Epithelial cell of prostate (primary cell): Measurements from ENCODE around the gene GRM1.
A peak's percentile ranks its signal among the peaks of the same experiment; 100 is the strongest.
"Not testable (repeated sequence)": the region's sequence is repeated elsewhere in the genome, so short reads cannot be mapped to it uniquely, and the experiment has no call there.

Source experiments
- DNase-seq: peaks from one replicate; pipeline ENCODE4 v3.0.0-alpha.2; 2011; ENCODE audit warnings: low read depth, low spot score
- H3K27ac ChIP-seq: fragments of 450-650 bp; 2 replicates; pipeline ENCODE4 v1.5.1; 2017; ENCODE audit warnings: mild to moderate bottlenecking

The GRM1 gene

GRCh38 chr6:146265056-146265455 is 236.2 kb downstream of the GRM1 start:
- DNase-seq, result no peak
- H3K27ac ChIP-seq, result no peak overlapping the region

GRCh38 chr6:146267447-146267846 is 238.6 kb downstream of the GRM1 start:
- DNase-seq, result no peak

GRCh38 chr6:146267946-146268345 is 239.1 kb downstream of the GRM1 start:
- no peak for DNase-seq
- H3K27ac ChIP-seq, result no peak overlapping the region

More at GRCh38 chr6:146267447-146267846, 238.6 kb downstream of the GRM1 start:
- H3K27ac ChIP-seq, result no peak overlapping the region

- no peak overlapping the region for H3K27ac ChIP-seq
- no peak for DNase-seq
Measured at GRCh38 chr6:146269482-146269881, 240.6 kb downstream of the GRM1 start.

GRCh38 chr6:146271163-146271562 is 242.3 kb downstream of the GRM1 start:
- DNase-seq, result not testable (repeated sequence)

GRCh38 chr6:146273490-146273889 is 244.6 kb downstream of the GRM1 start:
- no peak for DNase-seq
- H3K27ac ChIP-seq, result no peak overlapping the region

More at GRCh38 chr6:146271163-146271562, 242.3 kb downstream of the GRM1 start:
- not testable (repeated sequence) for H3K27ac ChIP-seq

- no peak overlapping the region for H3K27ac ChIP-seq
- no peak for DNase-seq
Measured at GRCh38 chr6:146277142-146277541, 248.3 kb downstream of the GRM1 start.

- H3K27ac ChIP-seq, result no peak overlapping the region
- no peak for DNase-seq
Measured at GRCh38 chr6:146281651-146282362, 252.9 kb downstream of the GRM1 start.

GRCh38 chr6:146282837-146283236 is 254.0 kb downstream of the GRM1 start:
- no peak overlapping the region for H3K27ac ChIP-seq
- DNase-seq, result no peak

- no peak for DNase-seq
- no peak overlapping the region for H3K27ac ChIP-seq
Measured at GRCh38 chr6:146284311-146284710, 255.4 kb downstream of the GRM1 start.

- no peak for DNase-seq
- H3K27ac ChIP-seq, result no peak overlapping the region
Measured at GRCh38 chr6:146286961-146287360, 258.1 kb downstream of the GRM1 start.

GRCh38 chr6:146287691-146288369 is 259.0 kb downstream of the GRM1 start:
- no peak for DNase-seq
- no peak overlapping the region for H3K27ac ChIP-seq

GRCh38 chr6:146289816-146290588 is 261.1 kb downstream of the GRM1 start:
- H3K27ac ChIP-seq, result peak overlapping the region; percentile 1
- peak; percentile 20 for DNase-seq

- H3K27ac ChIP-seq, result peak overlapping the region; percentile 1
- no peak for DNase-seq
Measured at GRCh38 chr6:146290589-146290901, 261.7 kb downstream of the GRM1 start.

- no peak overlapping the region for H3K27ac ChIP-seq
- no peak for DNase-seq
Measured at GRCh38 chr6:146292506-146292905, 263.6 kb downstream of the GRM1 start.

GRCh38 chr6:146295695-146296094 is 266.8 kb downstream of the GRM1 start:
- no peak overlapping the region for H3K27ac ChIP-seq
- no peak for DNase-seq

- no peak overlapping the region for H3K27ac ChIP-seq
- DNase-seq, result no peak
Measured at GRCh38 chr6:146297815-146298214, 269.0 kb downstream of the GRM1 start.

- no peak overlapping the region for H3K27ac ChIP-seq
- DNase-seq, result no peak
Measured at GRCh38 chr6:146300521-146300920, 271.7 kb downstream of the GRM1 start.

- no peak for DNase-seq
- H3K27ac ChIP-seq, result no peak overlapping the region
Measured at GRCh38 chr6:146301764-146302163, 272.9 kb downstream of the GRM1 start.

- H3K27ac ChIP-seq, result no peak overlapping the region
- no peak for DNase-seq
Measured at GRCh38 chr6:146302994-146303393, 274.1 kb downstream of the GRM1 start.

- no peak overlapping the region for H3K27ac ChIP-seq
- DNase-seq, result no peak
Measured at GRCh38 chr6:146304181-146304580, 275.3 kb downstream of the GRM1 start.
